Thymus (tissue), 11 donors: ENCODE results near the gene DLEC1. TPM values are rescaled to one million over a fixed set of nuclear protein-coding genes. Genes with fewer than 3 reads are reported as not detected.
"Not testable (repeated sequence)": the region's sequence is repeated elsewhere in the genome, so short reads cannot be mapped to it uniquely, and the experiment has no call there.

Source experiments
- DNase-seq, 9 donors: peaks; one replicate each; pipeline ENCODE4 v3.0.0-alpha.2; 2013; ENCODE audit warnings: low spot score in 9 of 9, low read depth in 6 of 9, missing footprints in 1 of 9
- H3K27ac ChIP-seq, 2 donors: one replicate each; pipeline ENCODE4 v1.5.1; 2013; ENCODE audit warnings: control low read depth in 1 of 2, low read depth in 1 of 2, low read length in 1 of 2, mild to moderate bottlenecking in 1 of 2, moderate library complexity in 1 of 2
- H3K27me3 ChIP-seq, 2 donors: one replicate each; pipeline ENCODE4 v1.5.1; 2013; ENCODE audit warnings: low read length in 1 of 2; ENCODE audit not compliant: control insufficient read depth in 2 of 2, insufficient read depth in 1 of 2
- H3K36me3 ChIP-seq, 2 donors: one replicate each; pipeline ENCODE4 v1.5.1; 2013; ENCODE audit warnings: low read length in 1 of 2, mild to moderate bottlenecking in 1 of 2, moderate library complexity in 1 of 2; ENCODE audit not compliant: control insufficient read depth in 2 of 2, insufficient read depth in 2 of 2
- H3K4me1 ChIP-seq, 2 donors: one replicate each; pipeline ENCODE4 v1.5.1; 2013; ENCODE audit warnings: low read length in 2 of 2; ENCODE audit not compliant: control insufficient read depth in 2 of 2, insufficient read depth in 2 of 2
- H3K4me3 ChIP-seq, 2 donors: one replicate each; pipeline ENCODE4 v1.5.1; 2013; ENCODE audit warnings: low read length in 2 of 2, control low read depth in 1 of 2, mild to moderate bottlenecking in 1 of 2
- H3K9me3 ChIP-seq, 2 donors: one replicate each; pipeline ENCODE4 v1.5.1; 2013; ENCODE audit warnings: low read length in 1 of 2, mild to moderate bottlenecking in 1 of 2; ENCODE audit not compliant: control insufficient read depth in 2 of 2, insufficient read depth in 1 of 2
- WGBS: extraction: QIAGEN DNeasy Blood & Tissue Kit; methylation state at CpG from one replicate; pipeline ENCODE4 v1.1.7; 2013; 5-methylcytosine and 5-hydroxymethylcytosine counted together
- polyA plus RNA-seq: library from polyadenylated mRNA; stranded (reverse); fragments of 200-250 nt; gene quantifications from one replicate; pipeline ENCODE4 v1.2.3, GENCODE V29; 2013
- total RNA-seq: library from RNA; stranded (reverse); fragments of 120-200 nt; gene quantifications from one replicate; pipeline ENCODE4 v1.2.4, GENCODE V29; 2013
- donor health status: healthy.

The DLEC1 gene
- total and polyA plus RNA-seq, 2 donors = 0.09 to 0.52 TPM

- peak overlapping the region in 1 of 2 donors; percentile 41 for H3K27ac ChIP-seq
- no peaks in the 10 kb centered on the region for H3K36me3 ChIP-seq
- no peak overlapping the region for H3K4me3 ChIP-seq
- 75% methylated on average over 7 of the region's 7 CpGs for WGBS
- DNase-seq = peak in 8 of 9 donors; percentile 32 to 82 (median 52)
- peaks cover 0 to 3% of the 10 kb centered on the region in 2 donors for H3K9me3 ChIP-seq
- no peaks in the 10 kb centered on the region for H3K27me3 ChIP-seq
- H3K4me1 ChIP-seq = peaks cover 0 to 17% of the 10 kb centered on the region in 2 donors
Measured at GRCh38 chr3:38059591-38059990, 20.6 kb downstream of the DLEC1 start.

DNA sequence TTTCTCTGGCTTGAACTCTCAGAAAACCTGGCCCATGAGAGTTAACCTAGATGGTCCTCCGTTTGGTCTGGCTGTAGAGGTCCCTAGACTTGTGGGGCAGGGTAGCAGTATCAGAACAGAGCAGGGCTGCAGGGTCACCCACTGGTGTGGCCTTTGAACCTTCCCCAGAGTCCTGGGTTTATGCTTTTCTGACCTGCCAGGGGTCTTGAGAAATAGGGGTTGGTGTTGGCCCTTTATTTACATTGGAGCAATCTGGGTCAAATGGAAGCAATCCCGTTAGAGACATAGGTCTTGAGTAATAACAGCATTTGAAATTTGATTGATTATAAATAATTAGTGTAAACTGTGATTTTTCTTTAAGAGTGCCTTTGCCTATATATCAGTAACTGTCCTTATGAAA lies 23.8 kb downstream of the DLEC1 start:
- H3K36me3 ChIP-seq = no peaks in the 10 kb centered on the region
- WGBS = 96% methylated on average over 2 of the region's 2 CpGs
- H3K4me1 ChIP-seq = peaks cover 0 to 15% of the 10 kb centered on the region in 2 donors
- H3K27me3 ChIP-seq = peaks cover 0 to 2% of the 10 kb centered on the region in 2 donors
- DNase-seq = no peak
- no peak overlapping the region for H3K4me3 ChIP-seq
- no peak overlapping the region for H3K27ac ChIP-seq
- H3K9me3 ChIP-seq = peaks cover 0 to 4% of the 10 kb centered on the region in 2 donors

DNA sequence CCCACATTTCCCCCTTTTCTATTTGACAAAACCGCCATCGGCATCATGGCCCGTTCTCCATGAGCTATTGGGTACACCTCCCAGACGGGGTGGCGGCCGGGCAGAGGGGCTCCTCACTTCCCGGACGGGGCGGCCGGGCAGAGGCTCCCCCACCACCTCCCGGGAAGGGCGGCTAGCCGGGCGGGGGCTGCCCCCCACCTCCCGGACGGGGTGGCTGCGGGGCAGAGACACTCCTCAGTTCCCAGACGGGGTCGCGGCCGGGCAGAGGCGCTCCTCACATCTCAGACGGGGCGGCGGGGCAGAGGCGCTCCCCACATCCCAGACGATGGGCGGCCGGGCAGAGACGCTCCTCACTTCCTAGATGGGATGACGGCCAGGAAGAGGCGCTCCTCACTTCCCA lies 25.4 kb downstream of the DLEC1 start:
- H3K9me3 ChIP-seq, H3K36me3 ChIP-seq, H3K27me3 ChIP-seq, H3K4me3 ChIP-seq, H3K4me1 ChIP-seq, DNase-seq, H3K27ac ChIP-seq: not testable (repeated sequence)
- 98% methylated on average over 27 of the region's 32 CpGs for WGBS

DNA sequence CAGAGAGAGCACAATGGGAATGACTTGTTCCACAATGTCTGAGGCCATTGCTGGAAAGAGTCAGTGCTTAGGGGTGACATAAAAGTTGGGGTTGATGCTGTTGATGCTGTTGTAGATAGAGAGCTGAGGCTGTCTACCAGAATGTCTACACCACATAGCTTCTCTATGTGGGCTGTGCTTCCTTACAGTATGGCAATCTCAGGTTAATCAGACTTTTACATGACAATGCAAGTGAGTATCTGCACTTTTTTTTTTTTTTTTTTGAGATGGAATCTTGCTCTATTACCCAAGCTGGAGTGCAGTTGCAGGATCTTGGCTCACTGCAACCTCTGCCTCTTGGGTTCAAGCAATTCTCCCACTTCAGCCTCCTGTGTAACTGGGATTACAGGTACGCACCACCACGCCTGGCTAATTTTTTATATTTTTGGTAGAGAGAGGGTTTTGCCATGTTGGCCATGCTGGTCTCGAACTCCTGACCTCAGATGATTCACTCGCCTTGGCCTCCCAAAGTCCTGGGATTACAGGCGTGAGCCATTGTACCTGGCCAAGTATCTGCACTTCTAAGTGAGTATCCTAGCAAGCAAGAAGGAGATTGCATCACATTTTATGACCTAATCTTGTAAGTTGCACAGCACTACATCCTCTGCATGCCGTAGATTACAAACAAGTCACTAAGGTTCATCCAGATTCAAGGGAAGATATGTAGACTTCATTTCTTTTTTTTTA lies 28.7 kb downstream of the DLEC1 start:
- Histone ChIP-seq H3K27me3 (peaks cover 0 to 2% of the 10 kb centered on the region in 2 donors), H3K4me3 (no peak overlapping the region), H3K36me3 (no peaks in the 10 kb centered on the region), H3K4me1 (no peaks in the 10 kb centered on the region), H3K9me3 (peaks cover 0 to 4% of the 10 kb centered on the region in 2 donors), H3K27ac (no peak overlapping the region)
- WGBS = 97% methylated on average over 6 of the region's 6 CpGs
- no peak for DNase-seq

- WGBS = 94% methylated on average over 2 of the region's 2 CpGs
- no peak overlapping the region for H3K4me3 ChIP-seq
Measured at GRCh38 chr3:38070013-38070412, 31.0 kb downstream of the DLEC1 start.

DNA sequence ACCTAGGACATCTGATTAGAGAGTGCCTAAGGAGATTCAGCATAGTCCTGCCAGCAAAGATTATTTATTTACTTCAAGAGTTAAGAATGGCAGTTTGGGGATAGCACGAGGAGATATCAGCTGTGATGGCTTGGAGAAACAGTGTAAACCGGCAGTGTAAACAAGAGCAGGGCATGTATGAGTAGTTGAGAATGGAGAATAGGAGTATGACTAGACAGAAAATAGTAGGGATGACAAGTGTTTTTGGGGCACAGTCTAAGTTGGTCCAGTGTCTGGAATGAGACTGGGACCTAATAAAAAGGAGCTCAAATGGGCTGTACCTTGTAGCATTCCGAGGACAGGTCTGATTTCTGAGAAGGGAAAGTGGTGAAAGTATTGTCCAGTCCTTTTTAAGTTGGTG lies 38.1 kb downstream of the DLEC1 start:
- WGBS = 94% methylated on average over 2 of the region's 3 CpGs
- not testable (repeated sequence) for H3K4me3 ChIP-seq, H3K27ac ChIP-seq, H3K9me3 ChIP-seq, H3K27me3 ChIP-seq, DNase-seq, H3K4me1 ChIP-seq, H3K36me3 ChIP-seq

More at GRCh38 chr3:38070013-38070412, 31.0 kb downstream of the DLEC1 start:
- no peaks in the 10 kb centered on the region for H3K36me3 ChIP-seq
- no peaks in the 10 kb centered on the region for H3K4me1 ChIP-seq
- peaks cover 0 to 2% of the 10 kb centered on the region in 2 donors for H3K27me3 ChIP-seq
- no peaks in the 10 kb centered on the region for H3K9me3 ChIP-seq
- H3K27ac ChIP-seq = no peak overlapping the region
- DNase-seq = no peak

GRCh38 chr3:38082296-38082695 lies 43.3 kb downstream of the DLEC1 start:
- WGBS = 99% methylated on average over 13 of the region's 16 CpGs
- DNase-seq, H3K27me3 ChIP-seq, H3K4me1 ChIP-seq, H3K9me3 ChIP-seq, H3K36me3 ChIP-seq, H3K4me3 ChIP-seq, H3K27ac ChIP-seq: not testable (repeated sequence)

GRCh38 chr3:38083254-38083653 lies 44.2 kb downstream of the DLEC1 start:
- not testable (repeated sequence) for H3K4me1 ChIP-seq, DNase-seq, H3K4me3 ChIP-seq, H3K27ac ChIP-seq, H3K9me3 ChIP-seq, H3K27me3 ChIP-seq, H3K36me3 ChIP-seq
- WGBS = 69% methylated on average over 1 of the region's 1 CpG

DNA sequence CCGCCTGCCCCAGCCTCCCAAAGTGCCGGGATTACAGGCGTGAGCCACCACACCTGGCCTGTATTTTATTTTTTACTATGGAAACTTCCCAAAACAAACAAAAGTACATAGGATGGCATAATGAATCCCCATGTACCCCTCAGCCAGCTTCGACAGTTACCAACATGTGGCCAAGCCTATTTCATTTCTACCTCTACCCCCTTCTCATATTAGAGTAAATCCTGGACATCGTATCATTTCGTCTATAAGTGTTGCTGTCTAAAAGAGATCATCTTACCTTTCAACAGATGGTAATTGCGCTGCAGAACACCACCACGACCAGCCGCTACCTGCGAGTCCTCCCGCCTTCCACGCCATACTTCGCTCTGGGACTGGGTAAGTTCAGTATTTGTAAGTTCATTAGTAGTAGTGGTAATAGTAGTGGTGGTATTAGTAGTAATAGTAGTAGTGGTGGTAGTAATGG lies 44.9 kb downstream of the DLEC1 start:
- H3K4me1 ChIP-seq = peaks cover 0 to 2% of the 10 kb centered on the region in 2 donors
- peaks cover 2 to 5% of the 10 kb centered on the region in 2 donors for H3K9me3 ChIP-seq
- H3K36me3 ChIP-seq = no peaks in the 10 kb centered on the region
- H3K27me3 ChIP-seq = no peaks in the 10 kb centered on the region
- WGBS = 98% methylated on average over 13 of the region's 13 CpGs
- no peak for DNase-seq
- H3K4me3 ChIP-seq = no peak overlapping the region
- no peak overlapping the region for H3K27ac ChIP-seq
